SJCRH30 (cell line): ENCODE results near the gene SCN5A. TPM values are rescaled to one million over a fixed set of nuclear protein-coding genes. Genes with fewer than 3 reads are reported as not detected.
"Not testable (repeated sequence)": the region's sequence is repeated elsewhere in the genome, so short reads cannot be mapped to it uniquely, and the experiment has no call there.

ENCODE experiments used
- DNase-seq, 2 experiments: peaks; one replicate each; pipeline ENCODE4 v3.0.0-alpha.2; 2015 to 2020
- H3K27ac ChIP-seq: fragments of 250-450 bp; sonication (Bioruptor Pico); 2 replicates; pipeline ENCODE4 v1.5.1; 2020; ENCODE audit warnings: mild to moderate bottlenecking, moderate library complexity
- H3K27me3 ChIP-seq: fragments of 250-450 bp; sonication (Bioruptor Pico); 2 replicates; pipeline ENCODE4 v1.5.1; 2020; ENCODE audit warnings: mild to moderate bottlenecking, moderate library complexity
- H3K36me3 ChIP-seq: fragments of 250-450 bp; sonication (Bioruptor Pico); 2 replicates; pipeline ENCODE4 v1.5.1; 2020; ENCODE audit warnings: mild to moderate bottlenecking, moderate library complexity
- H3K4me1 ChIP-seq: fragments of 250-450 bp; sonication (Bioruptor Pico); 2 replicates; pipeline ENCODE4 v1.5.1; 2020; ENCODE audit warnings: mild to moderate bottlenecking, moderate library complexity
- H3K4me3 ChIP-seq: fragments of 250-450 bp; sonication (Bioruptor Pico); 2 replicates; pipeline ENCODE4 v1.5.1; 2020; ENCODE audit warnings: mild to moderate bottlenecking, moderate library complexity
- H3K9me3 ChIP-seq: fragments of 250-450 bp; sonication (Bioruptor Pico); replicated peaks from 2 replicates; pipeline ENCODE4 v1.5.1; 2020; ENCODE audit warnings: mild to moderate bottlenecking, moderate library complexity
- total RNA-seq: library from RNA; depleted of rRNA; stranded (reverse); fragments of >200 nt; shearing (Covaris generic); gene quantifications from 2 replicates; pipeline ENCODE4 v1.2.3, GENCODE V29; 2014

The SCN5A gene
- total RNA-seq, 1 experiment from 2014 or later: 15.2 TPM

DNA sequence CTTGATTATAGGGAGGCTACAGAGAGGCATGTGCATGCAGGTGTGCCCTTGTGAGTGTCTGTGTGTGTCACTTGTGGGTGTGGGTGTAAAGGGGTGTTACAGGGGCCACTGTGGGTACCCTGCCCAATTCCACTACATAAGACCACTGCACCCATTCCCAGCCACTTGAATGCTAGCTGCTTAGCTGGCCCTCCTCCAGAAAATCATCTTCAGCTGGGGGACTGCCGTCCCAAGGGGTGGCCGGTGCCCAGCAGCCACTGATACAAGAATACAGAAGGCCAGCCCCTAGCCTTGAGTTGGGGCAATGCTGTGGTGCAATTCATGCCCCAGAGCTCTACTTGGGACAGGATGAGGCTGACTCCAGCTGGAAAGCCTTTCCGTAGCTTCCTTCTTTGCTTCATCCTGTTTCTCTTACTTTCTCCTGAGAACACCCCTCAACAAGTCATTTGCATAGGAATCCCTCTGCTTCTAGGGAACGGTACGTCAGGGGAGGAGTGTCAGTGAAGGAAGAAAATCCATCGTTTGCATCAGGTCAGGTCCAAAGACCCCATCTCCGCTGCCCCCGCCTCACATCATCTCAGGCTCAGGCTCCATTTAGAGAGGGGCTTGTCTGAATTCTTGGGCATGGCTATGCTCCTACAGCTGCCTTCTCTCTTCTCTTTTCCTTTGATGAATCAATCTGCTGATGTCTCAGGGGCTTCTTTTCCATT lies 72.0 kb downstream of the SCN5A start:
- Histone ChIP-seq H3K36me3 (peaks cover 12% of the 10 kb centered on the region), H3K4me3 (no peak overlapping the region), H3K4me1 (peaks cover 19% of the 10 kb centered on the region), H3K27ac (no peak overlapping the region), H3K27me3 (no peaks in the 10 kb centered on the region), H3K9me3 (no peaks in the 10 kb centered on the region; the same call in 1 of the 2 replicates)
- no peak for DNase-seq

DNA sequence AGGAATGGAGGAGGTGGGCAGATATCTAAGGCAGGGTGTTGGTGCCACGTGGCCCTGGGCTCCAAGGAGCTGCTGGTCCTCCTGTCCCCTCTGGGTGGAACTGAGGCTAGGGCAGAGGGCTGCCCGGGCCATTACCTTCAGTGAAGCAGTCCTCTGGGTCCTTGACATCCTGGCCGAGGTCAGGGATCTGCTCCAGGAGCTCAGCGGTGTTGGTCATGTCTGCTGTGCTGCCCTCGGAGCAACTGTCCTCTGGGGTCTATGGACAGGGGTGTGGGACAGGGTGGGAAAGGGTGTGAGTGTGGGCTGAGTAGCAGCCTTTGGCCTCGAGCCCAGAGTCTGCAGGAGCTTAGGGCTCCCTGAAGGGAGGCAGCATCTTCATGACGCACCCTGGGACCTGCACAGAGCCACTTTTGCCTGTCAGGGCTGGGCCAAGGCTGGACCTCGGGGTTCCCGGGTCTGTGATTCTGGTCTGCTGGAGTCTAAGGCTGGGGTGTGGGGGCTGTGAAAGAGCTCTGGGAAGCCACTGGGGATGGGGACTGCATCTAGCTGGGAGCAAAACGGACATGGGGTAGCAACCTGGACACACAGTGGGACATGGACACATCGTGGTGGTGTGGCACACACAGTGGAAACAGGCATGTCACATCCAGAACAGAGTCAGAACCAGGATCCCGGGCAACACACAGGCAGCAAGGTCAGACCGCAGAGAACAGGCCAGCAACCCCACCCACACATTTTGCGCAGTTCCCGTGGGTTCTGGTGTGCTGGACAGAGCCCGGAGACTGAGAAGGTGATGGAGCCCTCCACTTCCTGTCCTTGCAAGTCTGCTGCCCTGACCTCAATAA lies 72.7 kb downstream of the SCN5A start:
- H3K4me1 ChIP-seq: peaks cover 19% of the 10 kb centered on the region
- no peak overlapping the region for H3K27ac ChIP-seq
- no peak for DNase-seq

GRCh38 chr3:38576131-38576525 lies 73.4 kb downstream of the SCN5A start:
- H3K9me3 ChIP-seq: no peaks in the 10 kb centered on the region; the same call in 1 of the 2 replicates
- DNase-seq: no peak
- no peak overlapping the region for H3K4me3 ChIP-seq
- no peaks in the 10 kb centered on the region for H3K27me3 ChIP-seq
- peaks cover 19% of the 10 kb centered on the region for H3K4me1 ChIP-seq
- no peak overlapping the region for H3K27ac ChIP-seq
- peaks cover 12% of the 10 kb centered on the region for H3K36me3 ChIP-seq

More for the DNA sequence above, 72.7 kb downstream of the SCN5A start:
- peaks cover 12% of the 10 kb centered on the region for H3K36me3 ChIP-seq
- H3K9me3 ChIP-seq: no peaks in the 10 kb centered on the region; the same call in 1 of the 2 replicates
- no peak overlapping the region for H3K4me3 ChIP-seq
- no peaks in the 10 kb centered on the region for H3K27me3 ChIP-seq

GRCh38 chr3:38575279-38575843 lies 74.1 kb downstream of the SCN5A start:
- H3K4me3 ChIP-seq: no peak overlapping the region
- H3K27me3 ChIP-seq: no peaks in the 10 kb centered on the region
- no peak overlapping the region for H3K27ac ChIP-seq
- H3K36me3 ChIP-seq: peaks cover 12% of the 10 kb centered on the region
- peaks cover 16% of the 10 kb centered on the region for H3K4me1 ChIP-seq
- no peaks in the 10 kb centered on the region; the same call in 1 of the 2 replicates for H3K9me3 ChIP-seq
- DNase-seq: no peak

DNA sequence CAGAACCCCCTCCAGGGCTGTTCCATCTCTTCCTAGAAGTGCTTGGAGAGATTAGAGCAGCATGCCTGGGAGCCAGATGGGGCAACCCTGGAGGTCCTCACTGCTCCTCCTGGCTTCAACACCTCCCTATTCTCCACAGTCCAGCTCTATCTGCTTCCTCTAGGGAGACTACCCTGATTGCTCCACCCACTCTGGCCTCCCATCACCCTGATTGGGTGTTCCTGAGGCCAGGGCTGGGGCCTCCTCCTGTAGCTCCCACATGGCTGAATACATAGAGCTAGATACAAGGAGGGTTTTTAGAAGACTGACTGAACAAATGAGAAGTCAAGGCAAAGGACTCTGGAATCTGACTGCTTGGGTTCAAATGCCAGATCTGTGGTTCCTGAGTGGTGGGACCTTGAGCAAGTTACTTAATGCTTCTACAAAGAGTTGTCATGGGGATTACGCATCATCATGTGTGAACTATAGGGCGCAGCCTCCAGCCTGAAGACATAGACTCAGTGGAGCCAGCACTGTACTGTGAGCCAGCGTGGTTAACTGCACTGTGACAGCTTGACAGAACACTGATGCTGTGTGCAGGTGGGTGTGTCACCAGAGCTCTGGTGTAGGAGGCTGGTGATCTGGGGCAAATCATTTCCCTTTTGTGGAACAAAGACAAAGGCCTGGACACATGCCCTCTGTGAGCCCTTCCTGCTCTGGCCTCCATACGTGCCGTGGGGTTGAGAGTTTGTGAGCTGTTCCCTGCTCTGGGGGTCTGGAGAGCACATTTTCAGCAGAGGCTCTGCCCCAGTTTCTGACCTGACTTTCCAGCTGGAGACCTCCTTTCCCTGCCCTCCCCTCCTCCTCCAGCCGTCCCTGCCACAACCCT lies 74.8 kb downstream of the SCN5A start:
- DNase-seq: peak; percentile 18 to 34

DNA sequence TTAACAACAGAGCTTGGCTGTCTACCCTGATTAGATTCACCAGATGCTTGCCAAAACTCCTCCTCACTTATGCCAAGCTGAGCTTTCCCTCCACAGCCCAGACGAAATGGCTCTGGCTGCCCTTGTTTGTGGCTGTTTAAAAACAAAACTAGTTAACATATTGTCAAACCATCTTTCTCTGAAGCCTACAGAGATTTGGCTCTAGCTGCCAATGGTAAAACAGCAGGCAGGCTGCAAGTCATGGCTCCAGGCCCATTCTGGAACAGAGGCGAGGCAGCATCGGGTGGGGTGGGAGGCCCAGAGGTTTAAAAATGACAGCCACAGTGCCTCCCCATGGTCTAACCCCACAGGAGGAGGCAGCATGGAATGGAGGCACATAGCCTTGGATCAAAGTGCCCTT lies 75.9 kb downstream of the SCN5A start:
- Histone ChIP-seq H3K9me3 (no peaks in the 10 kb centered on the region; the same call in 1 of the 2 replicates), H3K27me3 (no peaks in the 10 kb centered on the region), H3K4me3 (no peak overlapping the region), H3K27ac (no peak overlapping the region), H3K36me3 (peaks cover 12% of the 10 kb centered on the region), H3K4me1 (no peaks in the 10 kb centered on the region; the same call in 1 of the 2 replicates)
- no peak for DNase-seq

More for the DNA sequence above, 74.8 kb downstream of the SCN5A start:
- Histone ChIP-seq H3K27me3 (no peaks in the 10 kb centered on the region), H3K4me3 (no peak overlapping the region), H3K9me3 (no peaks in the 10 kb centered on the region; the same call in 1 of the 2 replicates), H3K27ac (no peak overlapping the region), H3K4me1 (peaks cover 9% of the 10 kb centered on the region), H3K36me3 (peaks cover 12% of the 10 kb centered on the region)

DNA sequence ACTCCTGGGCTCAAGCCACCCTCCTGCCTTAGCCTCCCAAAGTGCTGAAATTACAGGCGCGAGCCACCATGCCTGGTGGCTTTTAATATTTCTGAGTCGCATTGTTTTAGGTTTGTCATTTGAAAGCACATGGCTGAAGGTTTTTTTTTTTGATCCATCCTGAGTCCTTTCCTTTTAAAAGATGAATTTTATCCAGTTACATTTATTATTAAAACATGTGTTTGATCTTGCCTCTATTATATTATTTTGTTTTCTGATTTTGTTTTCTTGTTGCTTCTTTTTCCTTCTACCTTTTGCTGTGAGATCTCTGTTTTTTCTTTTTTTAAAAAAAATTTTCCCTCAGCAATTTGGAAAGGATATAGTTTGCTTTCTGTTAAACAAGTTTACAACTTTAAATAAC lies 76.4 kb downstream of the SCN5A start:
- H3K4me3 ChIP-seq: no peak overlapping the region
- H3K27ac ChIP-seq: no peak overlapping the region
- H3K27me3 ChIP-seq: no peaks in the 10 kb centered on the region
- H3K36me3 ChIP-seq: peaks cover 12% of the 10 kb centered on the region
- H3K9me3 ChIP-seq: no peaks in the 10 kb centered on the region; the same call in 1 of the 2 replicates
- DNase-seq: no peak
- H3K4me1 ChIP-seq: no peaks in the 10 kb centered on the region

- Histone ChIP-seq H3K4me3 (no peak overlapping the region), H3K36me3 (no peaks in the 10 kb centered on the region)
- no peak for DNase-seq
These were observed 82.0 kb downstream of the SCN5A start for GRCh38 chr3:38567498-38567897.

DNA sequence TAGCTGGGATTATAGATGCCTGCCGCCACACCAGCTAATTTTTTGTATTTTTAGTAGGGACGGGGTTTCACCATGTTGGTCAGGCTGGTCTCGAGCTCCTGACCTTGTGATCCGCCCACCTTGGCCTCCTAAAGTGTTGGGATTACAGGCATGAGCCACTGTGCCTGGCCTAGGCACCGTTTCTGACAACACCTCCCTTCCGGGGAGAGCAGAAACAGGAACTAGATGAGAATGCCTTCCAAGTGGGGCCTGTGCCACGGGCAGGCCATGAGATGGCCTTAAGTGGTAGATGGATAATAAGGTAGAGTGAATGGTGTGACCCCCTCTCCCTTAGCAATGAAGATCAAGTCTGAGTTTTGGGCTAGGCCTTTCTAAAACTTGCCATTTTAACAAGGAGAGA lies 82.7 kb downstream of the SCN5A start:
- H3K4me1 ChIP-seq, H3K36me3 ChIP-seq, H3K9me3 ChIP-seq, H3K4me3 ChIP-seq, H3K27me3 ChIP-seq, DNase-seq, H3K27ac ChIP-seq: not testable (repeated sequence)

More at GRCh38 chr3:38567498-38567897, 82.0 kb downstream of the SCN5A start:
- no peaks in the 10 kb centered on the region for H3K4me1 ChIP-seq
- H3K27me3 ChIP-seq: no peaks in the 10 kb centered on the region
- H3K9me3 ChIP-seq: no peaks in the 10 kb centered on the region
- no peak overlapping the region for H3K27ac ChIP-seq

DNA sequence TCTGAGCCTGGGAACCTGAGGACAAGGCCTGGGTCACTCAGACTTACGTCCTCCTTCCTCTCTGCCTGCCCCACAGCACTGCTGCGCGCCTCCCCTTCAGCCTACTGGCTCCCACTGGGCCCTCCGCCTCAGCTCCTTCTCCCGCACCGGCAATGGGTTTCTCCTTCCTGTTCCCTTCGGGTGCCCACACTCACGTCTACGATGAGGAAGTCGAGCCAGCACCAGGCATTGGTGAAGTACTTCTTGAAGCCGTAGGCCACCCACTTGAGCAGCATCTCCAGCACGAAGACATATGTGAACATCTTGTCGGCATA lies 83.3 kb downstream of the SCN5A start:
- Histone ChIP-seq H3K27me3 (no peaks in the 10 kb centered on the region), H3K4me3 (no peak overlapping the region), H3K4me1 (no peaks in the 10 kb centered on the region), H3K27ac (no peak overlapping the region), H3K9me3 (no peaks in the 10 kb centered on the region), H3K36me3 (no peaks in the 10 kb centered on the region)
- DNase-seq: no peak

DNA sequence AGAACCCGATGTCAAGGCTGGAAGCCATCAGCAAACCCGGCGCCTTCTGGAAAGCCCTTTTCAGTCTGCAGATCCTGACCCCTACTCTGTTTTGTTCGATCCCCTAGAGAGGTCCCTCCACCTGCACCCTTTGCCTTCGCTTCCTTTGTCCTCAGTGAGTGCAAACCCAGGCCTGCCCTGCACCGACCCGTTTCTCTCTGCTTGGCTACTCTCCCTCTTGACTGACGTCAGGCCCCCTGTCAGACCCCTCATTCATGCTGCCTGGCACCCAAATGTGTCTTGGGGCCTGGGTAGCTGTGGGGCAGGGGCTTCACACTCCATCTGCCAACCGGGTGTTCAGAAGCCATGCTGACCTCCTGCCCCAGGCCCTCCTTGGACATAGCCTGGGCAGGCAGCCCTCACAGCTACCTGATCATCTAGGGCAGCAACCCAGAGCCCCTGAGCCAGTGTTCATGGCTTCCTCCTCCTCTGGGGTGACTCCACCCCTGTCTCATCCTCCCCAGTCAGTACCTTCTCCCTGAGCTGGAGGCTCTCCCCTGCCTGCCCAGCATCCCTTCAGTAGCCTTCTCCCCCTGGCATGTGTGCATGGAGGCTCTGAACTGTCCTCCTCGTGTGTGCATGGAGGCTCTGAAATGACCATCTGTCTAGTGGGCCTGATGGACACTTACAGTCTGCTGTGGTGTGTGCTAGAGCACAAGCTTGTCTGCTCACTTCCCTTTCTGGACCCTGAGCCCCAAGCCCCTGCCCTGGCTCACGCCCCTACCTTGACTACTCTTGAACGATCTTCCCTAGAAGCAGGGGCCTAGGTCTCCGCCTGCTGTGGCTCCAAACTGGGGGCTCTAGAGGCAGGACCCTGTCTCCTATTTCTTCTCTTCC lies 83.9 kb downstream of the SCN5A start:
- no peaks in the 10 kb centered on the region for H3K36me3 ChIP-seq
- H3K9me3 ChIP-seq: no peaks in the 10 kb centered on the region
- no peak overlapping the region for H3K4me3 ChIP-seq
- no peaks in the 10 kb centered on the region for H3K4me1 ChIP-seq
- no peak for DNase-seq
- no peak overlapping the region for H3K27ac ChIP-seq
- H3K27me3 ChIP-seq: no peaks in the 10 kb centered on the region

GRCh38 chr3:38564631-38565338 lies 84.7 kb downstream of the SCN5A start:
- Histone ChIP-seq H3K27me3 (no peaks in the 10 kb centered on the region), H3K27ac (no peak overlapping the region), H3K9me3 (no peaks in the 10 kb centered on the region), H3K4me3 (no peak overlapping the region), H3K36me3 (no peaks in the 10 kb centered on the region), H3K4me1 (no peaks in the 10 kb centered on the region)
- DNase-seq: no peak

- Histone ChIP-seq H3K4me1 (no peaks in the 10 kb centered on the region), H3K27ac (no peak overlapping the region), H3K4me3 (no peak overlapping the region), H3K27me3 (no peaks in the 10 kb centered on the region), H3K36me3 (no peaks in the 10 kb centered on the region), H3K9me3 (no peaks in the 10 kb centered on the region)
- DNase-seq: no peak
These were observed 85.6 kb downstream of the SCN5A start for GRCh38 chr3:38563886-38564270.
